Measurements from ENCODE around the gene CIRBP.

CIRBP gene

GRCh38 chr19:1269065-1269477, at the start of gene CIRBP:
Gene CIRBP (plus strand): TSS chr19:1269332. CDS start chr19:1270934, 1,602 bp downstream.
- TF ChIP-seq GATA3 (IDR thresholded peaks at IDR 0.05; ENCODE audit: low read depth, low read length) (no peak), GATA2 (IDR thresholded peaks at IDR 0.05; ENCODE audit: low read depth, low read length) (no peak)

- TF ChIP-seq GATA3 (IDR thresholded peaks at IDR 0.05; ENCODE audit: low read depth, low read length) (no peak), GATA2 (IDR thresholded peaks at IDR 0.05; ENCODE audit: low read depth, low read length) (no peak)
These were observed 49.2 kb upstream of the CIRBP start for GRCh38 chr19:1219786-1220476.

- TF ChIP-seq GATA3 (IDR thresholded peaks at IDR 0.05; ENCODE audit: low read depth, low read length) = no peak
These were observed 48.6 kb upstream of the CIRBP start for GRCh38 chr19:1220477-1220930.

GRCh38 chr19:1220976-1221903, 47.9 kb upstream of the CIRBP start:
- TF ChIP-seq GATA2 (IDR thresholded peaks at IDR 0.05; ENCODE audit: low read depth, low read length) = no peak

GRCh38 chr19:1221904-1222255, 47.3 kb upstream of the CIRBP start:
- no peak for TF ChIP-seq GATA2 (IDR thresholded peaks at IDR 0.05; ENCODE audit: low read depth, low read length)

GRCh38 chr19:1222394-1222793, 46.7 kb upstream of the CIRBP start:
- TF ChIP-seq GATA2 (IDR thresholded peaks at IDR 0.05; ENCODE audit: low read depth, low read length) (no peak), GATA3 (IDR thresholded peaks at IDR 0.05; ENCODE audit: low read depth, low read length) (no peak)

- TF ChIP-seq GATA3 (IDR thresholded peaks at IDR 0.05; ENCODE audit: low read depth, low read length) (no peak), GATA2 (IDR thresholded peaks at IDR 0.05; ENCODE audit: low read depth, low read length) (no peak)
These were observed 45.9 kb upstream of the CIRBP start for GRCh38 chr19:1223018-1223855.

GRCh38 chr19:1224047-1224825, 44.9 kb upstream of the CIRBP start:
- TF ChIP-seq GATA3 (IDR thresholded peaks at IDR 0.05; ENCODE audit: low read depth, low read length) = no peak

GRCh38 chr19:1224847-1225246, 44.3 kb upstream of the CIRBP start:
- TF ChIP-seq GATA3 (IDR thresholded peaks at IDR 0.05; ENCODE audit: low read depth, low read length) (no peak), GATA2 (IDR thresholded peaks at IDR 0.05; ENCODE audit: low read depth, low read length) (no peak)

GRCh38 chr19:1225440-1226226, 43.5 kb upstream of the CIRBP start:
- TF ChIP-seq GATA2 (IDR thresholded peaks at IDR 0.05; ENCODE audit: low read depth, low read length) = no peak
- no peak for TF ChIP-seq GATA3 (IDR thresholded peaks at IDR 0.05; ENCODE audit: low read depth, low read length)

GRCh38 chr19:1226227-1226518, 43.0 kb upstream of the CIRBP start:
- no peak for TF ChIP-seq GATA3 (IDR thresholded peaks at IDR 0.05; ENCODE audit: low read depth, low read length)

GRCh38 chr19:1226522-1227303, 42.4 kb upstream of the CIRBP start:
- TF ChIP-seq GATA3 (IDR thresholded peaks at IDR 0.05; ENCODE audit: low read depth, low read length) = no peak
- TF ChIP-seq GATA2 (IDR thresholded peaks at IDR 0.05; ENCODE audit: low read depth, low read length) = no peak

Measured in SH-SY5Y (cell line).